Sigmoid colon (tissue), 7 donors: ENCODE results near the gene KCNJ14. TPM values are rescaled to one million over a fixed set of nuclear protein-coding genes. Genes with fewer than 3 reads are reported as not detected.

Source experiments
- DNase-seq: peaks from one replicate; pipeline ENCODE4 v3.0.0-alpha.2; 2019
- H3K27ac ChIP-seq, 4 donors: fragments of 200-600 bp; sonication (generic); one replicate each; pipeline ENCODE4 v1.5.1; 2016 to 2019; ENCODE audit warnings: mild to moderate bottlenecking in 1 of 4
- H3K27me3 ChIP-seq, 3 donors: fragments of 200-600 bp; sonication (generic); one replicate each; pipeline ENCODE4 v1.5.1; 2019; ENCODE audit warnings: mild to moderate bottlenecking in 1 of 3
- H3K36me3 ChIP-seq, 4 donors: fragments of 200-600 bp; sonication (generic); one replicate each; pipeline ENCODE4 v1.5.1; 2016 to 2019
- H3K4me1 ChIP-seq, 4 donors: fragments of 200-600 bp; sonication (generic); one replicate each; pipeline ENCODE4 v1.5.1; 2017 to 2019
- H3K4me3 ChIP-seq, 4 donors: fragments of 200-600 bp; sonication (generic); one replicate each; pipeline ENCODE4 v1.5.1; 2017 to 2019; ENCODE audit warnings: mild to moderate bottlenecking in 2 of 4, moderate library complexity in 1 of 4
- H3K9me3 ChIP-seq, 4 donors: fragments of 200-600 bp in 3 of 4; sonication (generic) in 3 of 4; one replicate each; pipeline versions ENCODE4 v1.5.1 to v1.6.1; 2013 to 2019
- CTCF ChIP-seq, 4 experiments: fragments of 450-650 bp in 3 of 4; fragments of 200-600 bp in 1 of 4; IDR thresholded peaks; one replicate each; pipeline ENCODE4 v1.5.1; 2016 to 2019; ENCODE audit warnings: antibody characterized with exemption in 4 of 4, mild to moderate bottlenecking in 3 of 4, moderate library complexity in 2 of 4
- EP300 ChIP-seq, 4 donors: sonication (generic); formaldehyde crosslinking; IDR thresholded peaks; one replicate each; pipeline ENCODE4 v1.6.1; 2017; ENCODE audit warnings: antibody characterized with exemption in 4 of 4
- POLR2A ChIP-seq, 2 donors: fragments of 450-650 bp; IDR thresholded peaks; one replicate each; pipeline ENCODE4 v1.6.1; 2016; ENCODE audit warnings: antibody characterized with exemption in 2 of 2, mild to moderate bottlenecking in 2 of 2, moderate library complexity in 2 of 2
- POLR2AphosphoS5 ChIP-seq, 4 donors: sonication (generic); formaldehyde crosslinking; IDR thresholded peaks; one replicate each; pipeline ENCODE4 v1.6.1; 2017; ENCODE audit warnings: antibody characterized with exemption in 4 of 4
- WGBS, 2 donors: extraction: QIAGEN DNeasy Blood & Tissue Kit; methylation state at CpG; one replicate each; pipeline ENCODE4 v1.1.7; 2013; 5-methylcytosine and 5-hydroxymethylcytosine counted together
- intact Hi-C: fragments of 100-400 bp; cut with DNase I; formaldehyde crosslinking; loops from one replicate; pipeline ENCODE4 v1.15.1; 2023
- polyA plus RNA-seq, 3 donors: library from polyadenylated mRNA; stranded (reverse); fragments of 200-250 nt; gene quantifications; one replicate each; pipeline ENCODE4 v1.2.3, GENCODE V29; 2013
- total RNA-seq, 4 donors: library from RNA; depleted of rRNA; stranded (reverse); fragments of >200 nt; gene quantifications; one replicate each; pipeline ENCODE4 v1.1.0, GENCODE V29; 2016
- donor health status: healthy with polysubstance abuse.
- donor health status: Bipolar disorder and iron deficiency.
- donor health status: healthy.

Gene KCNJ14
- total and polyA plus RNA-seq, 7 donors: under 0.01 to 1.4 (median 0.44) TPM; not detected in 1

GRCh38 chr19:48478339-48479256 is 23.2 kb downstream of the KCNJ14 start:
- H3K27me3 ChIP-seq: no peaks in the 10 kb centered on the region
- no peak for TF ChIP-seq EP300 (IDR thresholded peaks at IDR 0.05)
- TF ChIP-seq POLR2AphosphoS5 (IDR thresholded peaks at IDR 0.05): no peak
- no peak for TF ChIP-seq POLR2A (IDR thresholded peaks at IDR 0.05)
- no peak for TF ChIP-seq CTCF (IDR thresholded peaks at IDR 0.05)
- H3K4me3 ChIP-seq: no peak overlapping the region
- peaks cover 28 to 61% (median 41%) of the 10 kb centered on the region in 4 donors for H3K36me3 ChIP-seq
- H3K27ac ChIP-seq: peak overlapping the region in 1 of 4 donors; percentile 23
- no peaks in the 10 kb centered on the region for H3K9me3 ChIP-seq
- 89 to 91% methylated on average over 29 of the region's 29 CpGs for WGBS, 2 donors
- intact Hi-C loops: no loop called here
- no peak for DNase-seq
- H3K4me1 ChIP-seq: peaks cover 0 to 25% (median 11%) of the 10 kb centered on the region in 4 donors

DNA sequence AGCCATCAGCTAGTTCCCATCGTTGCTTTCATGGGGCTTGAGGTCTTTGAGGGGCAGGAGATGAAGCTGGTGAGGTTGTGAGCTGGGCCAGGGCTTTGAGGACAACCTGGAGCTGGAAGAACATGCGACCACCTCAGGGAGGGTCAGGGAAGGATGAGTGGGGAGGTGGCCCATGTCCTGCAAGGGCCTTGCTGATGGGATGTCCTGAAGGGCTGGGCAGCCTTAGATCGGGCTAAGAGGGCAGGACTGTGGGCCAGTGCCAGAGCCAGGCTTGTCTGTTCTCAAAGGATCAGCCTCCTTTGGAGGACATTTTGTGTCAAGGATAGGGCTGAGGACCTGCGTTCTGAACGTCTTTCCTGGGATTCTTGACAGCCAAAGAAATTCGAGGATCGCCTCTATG is 24.3 kb downstream of the KCNJ14 start:
- no peak for TF ChIP-seq POLR2A (IDR thresholded peaks at IDR 0.05)
- TF ChIP-seq EP300 (IDR thresholded peaks at IDR 0.05): no peak
- no peak for TF ChIP-seq CTCF (IDR thresholded peaks at IDR 0.05)
- TF ChIP-seq POLR2AphosphoS5 (IDR thresholded peaks at IDR 0.05): no peak
- no peaks in the 10 kb centered on the region for H3K9me3 ChIP-seq
- 77 to 85% methylated on average over 7 of the region's 7 CpGs for WGBS, 2 donors

GRCh38 chr19:48480183-48480557 is 24.8 kb downstream of the KCNJ14 start:
- intact Hi-C loops: no loop called here
- DNase-seq: peak; percentile 89
- H3K27me3 ChIP-seq: no peaks in the 10 kb centered on the region
- no peaks in the 10 kb centered on the region for H3K9me3 ChIP-seq
- TF ChIP-seq POLR2A (IDR thresholded peaks at IDR 0.05): no peak
- peak in 3 of 4 donors; percentile 53 to 64 (median 53) for TF ChIP-seq POLR2AphosphoS5 (IDR thresholded peaks at IDR 0.05)
- no peak for TF ChIP-seq CTCF (IDR thresholded peaks at IDR 0.05)
- no peak for TF ChIP-seq EP300 (IDR thresholded peaks at IDR 0.05)
- 18 to 25% methylated on average over 32 of the region's 32 CpGs for WGBS, 2 donors
- peaks cover 0 to 25% (median 11%) of the 10 kb centered on the region in 4 donors for H3K4me1 ChIP-seq
- peak overlapping the region; percentile 86 to 93 (median 90) for H3K27ac ChIP-seq
- peaks cover 13 to 45% (median 27%) of the 10 kb centered on the region in 4 donors for H3K36me3 ChIP-seq
- H3K4me3 ChIP-seq: peak overlapping the region; percentile 50 to 62 (median 54)

More for the DNA sequence above, 24.3 kb downstream of the KCNJ14 start:
- Histone ChIP-seq H3K27ac (peak overlapping the region; percentile 86 to 93 (median 90)), H3K36me3 (peaks cover 18 to 50% (median 31%) of the 10 kb centered on the region in 4 donors), H3K27me3 (no peaks in the 10 kb centered on the region), H3K4me3 (no peak overlapping the region), H3K4me1 (peaks cover 0 to 25% (median 11%) of the 10 kb centered on the region in 4 donors)
- intact Hi-C loops: no loop called here
- no peak for DNase-seq

DNA sequence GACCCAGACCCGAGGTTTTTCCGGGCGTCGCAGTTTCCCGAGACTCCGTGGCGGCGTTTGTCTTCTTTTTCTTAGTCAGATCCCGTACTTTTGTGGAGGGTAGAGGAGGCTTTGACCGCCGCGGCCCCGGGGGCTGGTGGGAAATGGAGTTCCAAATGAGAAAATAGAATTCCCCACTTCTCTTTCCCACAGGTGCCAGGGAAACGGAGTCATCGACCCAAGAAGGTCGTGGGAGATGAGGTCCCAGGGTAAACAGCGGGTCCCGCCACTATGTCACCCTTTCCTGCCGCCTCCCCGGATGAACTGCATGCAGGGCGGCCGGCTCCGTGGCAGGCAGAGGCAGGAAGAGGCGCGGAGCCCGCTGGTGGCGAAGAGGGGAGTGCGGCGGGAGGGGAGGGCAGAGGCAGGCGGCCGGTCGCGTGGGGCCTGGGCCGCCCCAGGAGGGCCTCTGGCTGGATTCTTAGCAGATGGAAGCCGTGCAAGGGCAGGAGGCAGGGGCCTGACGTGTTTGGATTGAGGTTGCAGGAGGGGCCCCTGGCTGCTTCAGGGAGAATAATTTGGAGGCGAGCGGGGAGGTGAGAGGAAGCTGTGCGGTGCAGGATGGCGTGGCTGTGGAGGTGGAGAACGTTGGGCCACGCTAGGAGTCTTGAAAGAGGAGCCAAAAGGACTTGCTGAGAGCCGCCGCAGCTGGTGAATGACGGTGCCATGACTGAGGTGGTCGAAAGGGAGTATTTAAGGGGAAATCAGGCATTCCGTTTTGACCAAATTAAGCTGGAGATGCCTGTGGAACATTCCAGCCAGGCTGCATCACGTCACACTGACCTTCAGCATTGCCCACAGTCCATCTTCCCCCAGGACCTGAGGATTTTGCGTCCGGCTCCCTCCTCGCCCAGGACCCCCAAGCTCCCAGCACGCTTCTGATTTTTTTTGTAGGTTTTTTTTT is 25.5 kb downstream of the KCNJ14 start:
- intact Hi-C loops: no loop called here
- H3K9me3 ChIP-seq: no peaks in the 10 kb centered on the region
- no peak for DNase-seq
- peaks cover 6 to 38% (median 20%) of the 10 kb centered on the region in 4 donors for H3K36me3 ChIP-seq
- peak; percentile 9 to 71 (median 40) for TF ChIP-seq POLR2AphosphoS5 (IDR thresholded peaks at IDR 0.05)
- no peak for TF ChIP-seq CTCF (IDR thresholded peaks at IDR 0.05)
- peak overlapping the region; percentile 86 to 93 (median 90) for H3K27ac ChIP-seq
- no peaks in the 10 kb centered on the region for H3K27me3 ChIP-seq
- 13 to 19% methylated on average over 52 of the region's 52 CpGs for WGBS, 2 donors
- H3K4me3 ChIP-seq: peak overlapping the region; percentile 50 to 62 (median 54)
- peaks cover 0 to 25% (median 11%) of the 10 kb centered on the region in 4 donors for H3K4me1 ChIP-seq
